Fibroblast of the aortic adventitia (primary cell): ENCODE data around the gene MAML1. TPM values are rescaled to one million over a fixed set of nuclear protein-coding genes. Genes with fewer than 3 reads are reported as not detected.

Experiments
- DNase-seq: peaks from one replicate; pipeline ENCODE4 v3.0.0-alpha.2; 2010; ENCODE audit warnings: low read depth
- H3K4me3 ChIP-seq: 2 replicates; pipeline ENCODE4 v1.5.1; 2011; ENCODE audit warnings: low read depth, mild to moderate bottlenecking, control low read depth, low read length, moderate library complexity
- CTCF ChIP-seq: IDR thresholded peaks from 2 replicates; pipeline ENCODE4 v1.5.1; 2011; ENCODE audit warnings: mild to moderate bottlenecking, low read length, control low read depth, inconsistent platforms; ENCODE audit not compliant: insufficient read depth
- total RNA-seq: library from RNA; depleted of rRNA; stranded (reverse); fragments of >200 nt; gene quantifications from 2 replicates; pipeline ENCODE4 v1.2.3, GENCODE V29; 2012; ENCODE audit warnings: low replicate concordance

MAML1 gene
- total RNA-seq, 1 donor, result 9.9 TPM

- TF ChIP-seq CTCF, result no peak
- peak overlapping the region; percentile 53 for H3K4me3 ChIP-seq
- DNase-seq, result no peak
Measured at GRCh38 chr5:179794171-179794570, 61.5 kb downstream of the MAML1 start.

- TF ChIP-seq CTCF, result no peak
- peak overlapping the region; percentile 53 for H3K4me3 ChIP-seq
- DNase-seq, result no peak
Measured at GRCh38 chr5:179794575-179794974, 62.0 kb downstream of the MAML1 start.

DNA sequence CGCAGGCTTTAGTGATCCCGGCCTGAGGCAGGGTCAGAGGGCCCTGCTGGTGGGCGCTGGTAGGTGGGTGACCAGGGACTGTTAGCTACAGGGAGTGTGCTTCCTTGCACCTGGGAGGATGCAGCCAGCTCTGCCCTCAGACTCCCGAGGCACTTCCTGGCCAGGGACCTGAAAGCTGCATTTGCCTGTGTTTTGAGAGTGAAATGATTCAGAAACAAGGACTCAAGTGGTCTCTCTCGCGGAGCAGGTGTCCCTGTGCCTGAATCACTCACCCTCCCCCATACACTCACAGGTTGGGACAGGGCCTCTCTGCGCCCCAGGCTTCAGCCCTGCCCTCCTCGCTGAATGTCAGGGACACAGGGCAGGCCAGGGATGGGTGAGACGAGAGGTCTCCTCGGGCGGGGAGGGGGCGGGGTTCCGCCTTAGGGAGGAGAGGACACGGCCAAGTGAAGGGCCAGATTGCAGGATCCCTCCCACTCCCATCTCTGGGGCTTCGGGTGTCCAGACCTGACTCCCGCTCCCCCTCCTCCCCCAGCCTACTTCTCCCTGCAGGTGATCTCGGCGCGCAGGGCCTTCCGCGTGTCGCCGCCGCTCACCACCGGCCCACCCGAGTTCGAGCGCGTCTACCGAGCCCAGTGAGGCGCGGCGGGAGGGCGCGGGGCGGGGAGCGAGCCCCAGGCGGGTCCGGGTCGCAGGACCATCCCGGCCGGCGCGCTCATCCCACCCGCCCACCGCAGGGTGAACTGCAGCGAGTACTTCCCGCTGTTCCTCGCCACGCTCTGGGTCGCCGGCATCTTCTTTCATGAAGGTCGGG is 62.6 kb downstream of the MAML1 start:
- DNase-seq, result no peak
- H3K4me3 ChIP-seq, result peak overlapping the region; percentile 60
- no peak for TF ChIP-seq CTCF

- peak; percentile 70 for DNase-seq
- peak overlapping the region; percentile 60 for H3K4me3 ChIP-seq
- TF ChIP-seq CTCF, result peak; percentile 47
Measured at GRCh38 chr5:179795863-179796833, 63.5 kb downstream of the MAML1 start.

DNA sequence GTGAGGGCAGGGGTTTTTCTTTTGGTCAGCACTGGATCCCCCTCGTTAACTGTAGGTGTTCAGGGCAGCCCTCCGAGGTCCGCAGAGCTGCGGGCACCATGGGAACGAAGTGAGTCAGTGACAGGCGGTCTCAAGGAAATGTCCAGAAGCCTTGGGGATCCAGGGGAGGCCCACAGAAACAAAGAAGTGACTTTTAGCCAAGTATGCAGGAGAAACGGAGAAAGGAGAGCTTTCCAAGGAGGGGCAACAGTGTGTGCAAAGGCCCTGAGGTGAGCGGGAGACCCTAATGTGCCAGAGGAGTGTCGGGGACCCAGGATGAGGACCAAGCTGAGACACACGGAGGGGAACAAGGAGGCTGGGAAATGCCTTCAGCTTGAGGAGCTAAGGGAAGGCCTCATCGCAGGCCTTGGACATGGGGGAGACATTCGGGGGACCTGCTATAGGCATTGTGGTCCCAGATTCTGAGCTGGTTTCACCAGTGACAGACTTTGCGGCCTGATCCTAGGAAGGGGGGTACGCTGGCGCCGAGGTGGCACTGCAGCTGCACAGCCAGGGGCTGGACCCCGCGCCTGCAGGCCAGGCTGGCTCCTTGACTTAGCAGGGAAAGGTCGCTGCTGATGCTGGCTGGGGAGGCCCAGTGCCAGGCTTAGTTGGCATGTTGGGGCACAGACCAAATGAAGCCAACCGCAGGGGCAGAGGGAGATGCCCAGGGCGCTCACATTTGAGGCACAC is 64.4 kb downstream of the MAML1 start:
- H3K4me3 ChIP-seq, result no peak overlapping the region
- no peak for TF ChIP-seq CTCF
- DNase-seq, result no peak

DNA sequence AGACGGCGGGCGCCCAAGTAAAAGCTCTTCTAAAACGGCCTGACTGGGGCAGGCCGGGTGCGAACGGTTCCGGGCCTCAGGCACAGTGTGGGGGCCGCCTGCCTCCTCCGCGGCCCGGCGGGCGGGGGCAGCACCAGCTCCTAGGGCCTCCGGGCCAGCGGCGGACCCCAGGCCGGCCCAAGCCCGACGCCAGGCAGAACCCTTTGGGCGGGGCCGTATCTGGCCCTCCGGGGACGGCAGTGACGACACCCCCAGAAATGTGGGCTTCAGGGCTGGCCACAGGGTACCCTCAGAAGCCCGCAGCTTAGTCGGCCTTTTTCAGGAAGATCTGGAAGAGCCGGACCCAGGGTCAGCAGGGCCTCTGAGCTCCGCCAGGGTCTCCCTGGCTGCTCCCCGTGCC is 65.1 kb downstream of the MAML1 start:
- TF ChIP-seq CTCF, result no peak
- H3K4me3 ChIP-seq, result no peak overlapping the region
- DNase-seq, result no peak
